Uterus (tissue), 4 donors: ENCODE results near the gene CD300A. TPM values are rescaled to one million over a fixed set of nuclear protein-coding genes. Genes with fewer than 3 reads are reported as not detected.

Experiments used
- DNase-seq, 2 donors: peaks; one replicate each; pipeline ENCODE4 v3.0.0-alpha.2; 2019 to 2020
- H3K27ac ChIP-seq, 2 donors: fragments of 200-600 bp; sonication (generic); 1 replicate in 1 of 2; 2 replicates in 1 of 2; pipeline ENCODE4 v1.5.1; 2016 to 2018
- H3K27me3 ChIP-seq, 2 donors: fragments of 200-600 bp; sonication (generic); one replicate each; pipeline ENCODE4 v1.5.1; 2018 to 2019; ENCODE audit warnings: control low read depth in 1 of 2
- H3K36me3 ChIP-seq, 2 donors: fragments of 200-600 bp; sonication (generic); one replicate each; pipeline ENCODE4 v1.5.1; 2019; ENCODE audit warnings: control low read depth in 1 of 2
- H3K4me1 ChIP-seq, 2 donors: fragments of 200-600 bp; sonication (generic); one replicate each; pipeline ENCODE4 v1.5.1; 2018 to 2019; ENCODE audit warnings: control low read depth in 1 of 2
- H3K4me3 ChIP-seq, 2 donors: fragments of 200-600 bp; sonication (generic); 1 replicate in 1 of 2; 2 replicates in 1 of 2; pipeline ENCODE4 v1.5.1; 2018 to 2019; ENCODE audit warnings: mild to moderate bottlenecking in 1 of 2
- H3K9me3 ChIP-seq, 2 donors: fragments of 200-600 bp; sonication (generic); one replicate each; pipeline ENCODE4 v1.5.1; 2019; ENCODE audit warnings: control low read depth in 1 of 2
- POLR2A ChIP-seq, 2 donors: fragments of 450-650 bp; IDR thresholded peaks; one replicate each; pipeline ENCODE4 v1.6.1; 2016; ENCODE audit warnings: antibody characterized with exemption in 2 of 2, mild to moderate bottlenecking in 1 of 2, moderate library complexity in 1 of 2
- intact Hi-C: fragments of 100-400 bp; cut with DNase I; formaldehyde crosslinking; loops from one replicate; pipeline ENCODE4 v1.15.1; 2023; ENCODE audit warnings: low total_unique reads
- total RNA-seq, 4 donors: library from RNA; depleted of rRNA in 3 of 4; stranded (reverse); fragments of >200 nt in 3 of 4; gene quantifications; one replicate each; pipeline versions ENCODE4 v1.1.0 to v1.2.4, GENCODE V29; 2014 to 2023
- TF ChIP-seq, protein P1 (sequence below), 4 experiments: fragments of 200-600 bp in 2 of 4; fragments of 450-650 bp in 2 of 4; sonication (generic) in 2 of 4; IDR thresholded peaks; one replicate each; pipeline ENCODE4 v1.5.1; 2016 to 2019; ENCODE audit warnings: antibody characterized with exemption in 4 of 4, mild to moderate bottlenecking in 2 of 4, moderate library complexity in 1 of 4
- donor health status: DM: yes; HTN: yes; CAD: no.

CD300A gene
- total RNA-seq, 4 donors from 2014 or later = 3.2 to 10.9 (median 4.0) TPM; not detected in 1

GRCh38 chr17:74430706-74431567 is 35.5 kb upstream of the CD300A start:
- H3K9me3 ChIP-seq = no peaks in the 10 kb centered on the region
- peak in 1 of 2 donors; percentile 66 for TF ChIP-seq POLR2A (IDR thresholded peaks at IDR 0.05)
- TF ChIP-seq, protein P1, sequence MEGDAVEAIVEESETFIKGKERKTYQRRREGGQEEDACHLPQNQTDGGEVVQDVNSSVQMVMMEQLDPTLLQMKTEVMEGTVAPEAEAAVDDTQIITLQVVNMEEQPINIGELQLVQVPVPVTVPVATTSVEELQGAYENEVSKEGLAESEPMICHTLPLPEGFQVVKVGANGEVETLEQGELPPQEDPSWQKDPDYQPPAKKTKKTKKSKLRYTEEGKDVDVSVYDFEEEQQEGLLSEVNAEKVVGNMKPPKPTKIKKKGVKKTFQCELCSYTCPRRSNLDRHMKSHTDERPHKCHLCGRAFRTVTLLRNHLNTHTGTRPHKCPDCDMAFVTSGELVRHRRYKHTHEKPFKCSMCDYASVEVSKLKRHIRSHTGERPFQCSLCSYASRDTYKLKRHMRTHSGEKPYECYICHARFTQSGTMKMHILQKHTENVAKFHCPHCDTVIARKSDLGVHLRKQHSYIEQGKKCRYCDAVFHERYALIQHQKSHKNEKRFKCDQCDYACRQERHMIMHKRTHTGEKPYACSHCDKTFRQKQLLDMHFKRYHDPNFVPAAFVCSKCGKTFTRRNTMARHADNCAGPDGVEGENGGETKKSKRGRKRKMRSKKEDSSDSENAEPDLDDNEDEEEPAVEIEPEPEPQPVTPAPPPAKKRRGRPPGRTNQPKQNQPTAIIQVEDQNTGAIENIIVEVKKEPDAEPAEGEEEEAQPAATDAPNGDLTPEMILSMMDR (IDR thresholded peaks at IDR 0.05) = no peak
- no peaks in the 10 kb centered on the region for H3K27me3 ChIP-seq
- H3K4me1 ChIP-seq = no peaks in the 10 kb centered on the region
- H3K36me3 ChIP-seq = no peaks in the 10 kb centered on the region
- intact Hi-C loops = no loop called here
- peak; percentile 91 for DNase-seq
- peak overlapping the region; percentile 83 to 94 for H3K27ac ChIP-seq
- peak overlapping the region; percentile 41 to 62 for H3K4me3 ChIP-seq

GRCh38 chr17:74431568-74432423 is 34.6 kb upstream of the CD300A start, which contains the start of gene GPRC5C:
TSS of gene GPRC5C (plus strand) at chr17:74432088. CDS start at chr17:74439777, 7,689 bp downstream.
- Histone ChIP-seq H3K4me1 (no peaks in the 10 kb centered on the region), H3K4me3 (peak within 1 kb of the TSS; percentile 41 to 62), H3K27ac (peak within 1 kb of the TSS; percentile 83 to 94), H3K36me3 (no peaks in the 10 kb centered on the region), H3K9me3 (no peaks in the 10 kb centered on the region), H3K27me3 (no peaks in the 10 kb centered on the region)
- peak; percentile 79 to 81 for DNase-seq
- intact Hi-C loops = no loop called here
- peak in 1 of 2 donors; percentile 75 for TF ChIP-seq POLR2A (IDR thresholded peaks at IDR 0.05)
- TF ChIP-seq, protein P1 (IDR thresholded peaks at IDR 0.05) = no peak

- Histone ChIP-seq H3K27ac (peak overlapping the region; percentile 83 to 94), H3K4me3 (peak overlapping the region; percentile 41 to 62), H3K36me3 (no peaks in the 10 kb centered on the region), H3K27me3 (no peaks in the 10 kb centered on the region), H3K4me1 (no peaks in the 10 kb centered on the region), H3K9me3 (peaks cover 0 to 2% of the 10 kb centered on the region in 2 donors)
- TF ChIP-seq, protein P1 (IDR thresholded peaks at IDR 0.05) = no peak
- no peak for TF ChIP-seq POLR2A (IDR thresholded peaks at IDR 0.05)
- no peak for DNase-seq
- intact Hi-C loops = no loop called here
These were observed 34.1 kb upstream of the CD300A start for GRCh38 chr17:74432424-74432690.

DNA sequence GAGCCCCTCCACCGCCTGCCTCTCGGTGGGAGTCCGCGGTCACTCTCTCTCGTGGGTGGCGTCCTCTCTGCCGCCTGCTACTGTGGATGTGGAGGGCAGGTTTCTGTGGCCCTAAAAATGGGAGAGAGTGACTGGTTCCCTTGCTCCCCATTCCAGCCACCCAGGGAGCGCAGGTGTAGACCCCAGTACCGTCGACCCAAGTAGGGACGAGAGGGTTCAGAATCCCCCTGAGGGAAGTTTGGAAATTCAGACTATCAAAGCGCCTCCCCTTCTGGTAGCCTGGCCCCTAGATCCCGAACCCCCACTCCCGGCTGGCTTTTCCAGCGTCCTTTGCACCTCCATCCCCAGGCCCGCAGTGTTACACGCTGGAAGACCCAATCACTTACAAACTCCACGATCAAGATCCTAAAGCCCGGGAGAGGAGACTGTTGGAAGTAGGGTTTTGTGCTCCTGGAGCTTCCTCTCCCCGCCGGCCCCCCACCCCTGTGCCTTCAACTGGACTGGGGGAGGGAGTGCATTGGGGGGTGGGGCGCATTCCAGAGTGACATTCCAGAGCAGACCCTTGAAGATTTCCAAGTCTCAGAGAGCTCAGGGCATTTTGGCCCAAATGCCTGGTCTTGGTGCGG is 33.6 kb upstream of the CD300A start:
- intact Hi-C loops = no loop called here
- H3K4me1 ChIP-seq = no peaks in the 10 kb centered on the region
- TF ChIP-seq, protein P1 (IDR thresholded peaks at IDR 0.05) = no peak
- no peak for TF ChIP-seq POLR2A (IDR thresholded peaks at IDR 0.05)

More for the DNA sequence above, 33.6 kb upstream of the CD300A start:
- Histone ChIP-seq H3K27me3 (no peaks in the 10 kb centered on the region), H3K9me3 (peaks cover 0 to 7% of the 10 kb centered on the region in 2 donors), H3K36me3 (no peaks in the 10 kb centered on the region), H3K27ac (peak overlapping the region; percentile 83 to 94), H3K4me3 (peak overlapping the region; percentile 41 to 62)
- no peak for DNase-seq
